B cell (primary cell): ENCODE measurements around the gene SLC4A2.

Experiments used
- EZH2 ChIP-seq: IDR thresholded peaks from 2 replicates; pipeline ENCODE4 v1.6.1; 2012; ENCODE audit warnings: borderline replicate concordance, low read depth, mild to moderate bottlenecking, moderate library complexity, low read length; ENCODE audit not compliant: insufficient read depth, poor library complexity, severe bottlenecking
- TF ChIP-seq, protein P1 (sequence below): fragments of 200-600 bp; IDR thresholded peaks from one replicate; pipeline ENCODE4 v1.8.0; 2022; ENCODE audit warnings: antibody characterized with exemption, mild to moderate bottlenecking

DNA sequence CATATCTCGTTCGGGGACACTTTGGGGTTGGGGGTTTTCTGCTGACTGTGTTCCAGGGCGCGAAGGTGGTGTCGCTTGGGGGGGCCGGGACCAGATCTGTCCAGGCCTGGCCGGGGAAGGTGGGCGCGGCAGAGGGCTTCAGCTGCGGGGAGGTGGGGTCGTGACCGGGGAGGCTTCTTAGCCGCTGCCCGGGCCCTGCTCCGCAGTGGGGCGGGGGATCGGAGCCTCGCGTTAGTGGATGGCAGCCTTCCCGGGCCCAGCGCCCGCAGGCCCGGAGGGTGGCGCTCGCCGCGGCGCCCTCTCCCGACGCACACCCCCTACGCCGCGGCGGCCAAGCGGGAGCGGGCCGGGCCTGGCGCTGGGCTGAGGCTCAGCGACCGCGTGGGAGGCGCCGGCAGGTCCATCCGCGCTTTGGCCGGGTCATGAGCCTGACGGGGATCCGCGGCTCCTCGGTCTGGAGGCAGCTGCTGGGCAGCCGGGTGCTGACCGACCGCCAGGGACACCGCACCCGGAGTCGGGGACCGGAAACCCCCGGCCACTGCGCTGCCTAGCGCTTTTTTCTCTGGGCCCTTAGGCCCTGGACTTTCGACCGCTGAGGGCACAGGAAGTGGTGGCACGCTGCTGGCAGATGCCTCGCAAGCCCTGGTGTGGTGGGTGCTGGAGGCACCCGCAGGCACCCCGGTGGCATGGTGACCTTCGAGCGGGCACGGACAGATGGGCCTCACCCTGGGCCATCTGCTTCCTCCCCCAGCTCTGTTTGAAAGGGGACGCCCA is 28.0 kb downstream of the SLC4A2 start:
- TF ChIP-seq, protein P1, sequence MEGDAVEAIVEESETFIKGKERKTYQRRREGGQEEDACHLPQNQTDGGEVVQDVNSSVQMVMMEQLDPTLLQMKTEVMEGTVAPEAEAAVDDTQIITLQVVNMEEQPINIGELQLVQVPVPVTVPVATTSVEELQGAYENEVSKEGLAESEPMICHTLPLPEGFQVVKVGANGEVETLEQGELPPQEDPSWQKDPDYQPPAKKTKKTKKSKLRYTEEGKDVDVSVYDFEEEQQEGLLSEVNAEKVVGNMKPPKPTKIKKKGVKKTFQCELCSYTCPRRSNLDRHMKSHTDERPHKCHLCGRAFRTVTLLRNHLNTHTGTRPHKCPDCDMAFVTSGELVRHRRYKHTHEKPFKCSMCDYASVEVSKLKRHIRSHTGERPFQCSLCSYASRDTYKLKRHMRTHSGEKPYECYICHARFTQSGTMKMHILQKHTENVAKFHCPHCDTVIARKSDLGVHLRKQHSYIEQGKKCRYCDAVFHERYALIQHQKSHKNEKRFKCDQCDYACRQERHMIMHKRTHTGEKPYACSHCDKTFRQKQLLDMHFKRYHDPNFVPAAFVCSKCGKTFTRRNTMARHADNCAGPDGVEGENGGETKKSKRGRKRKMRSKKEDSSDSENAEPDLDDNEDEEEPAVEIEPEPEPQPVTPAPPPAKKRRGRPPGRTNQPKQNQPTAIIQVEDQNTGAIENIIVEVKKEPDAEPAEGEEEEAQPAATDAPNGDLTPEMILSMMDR: peak; percentile 33
- peak; percentile 91 for TF ChIP-seq EZH2
